ENCODE measurements around the gene COL7A1.

Gene COL7A1

DNA sequence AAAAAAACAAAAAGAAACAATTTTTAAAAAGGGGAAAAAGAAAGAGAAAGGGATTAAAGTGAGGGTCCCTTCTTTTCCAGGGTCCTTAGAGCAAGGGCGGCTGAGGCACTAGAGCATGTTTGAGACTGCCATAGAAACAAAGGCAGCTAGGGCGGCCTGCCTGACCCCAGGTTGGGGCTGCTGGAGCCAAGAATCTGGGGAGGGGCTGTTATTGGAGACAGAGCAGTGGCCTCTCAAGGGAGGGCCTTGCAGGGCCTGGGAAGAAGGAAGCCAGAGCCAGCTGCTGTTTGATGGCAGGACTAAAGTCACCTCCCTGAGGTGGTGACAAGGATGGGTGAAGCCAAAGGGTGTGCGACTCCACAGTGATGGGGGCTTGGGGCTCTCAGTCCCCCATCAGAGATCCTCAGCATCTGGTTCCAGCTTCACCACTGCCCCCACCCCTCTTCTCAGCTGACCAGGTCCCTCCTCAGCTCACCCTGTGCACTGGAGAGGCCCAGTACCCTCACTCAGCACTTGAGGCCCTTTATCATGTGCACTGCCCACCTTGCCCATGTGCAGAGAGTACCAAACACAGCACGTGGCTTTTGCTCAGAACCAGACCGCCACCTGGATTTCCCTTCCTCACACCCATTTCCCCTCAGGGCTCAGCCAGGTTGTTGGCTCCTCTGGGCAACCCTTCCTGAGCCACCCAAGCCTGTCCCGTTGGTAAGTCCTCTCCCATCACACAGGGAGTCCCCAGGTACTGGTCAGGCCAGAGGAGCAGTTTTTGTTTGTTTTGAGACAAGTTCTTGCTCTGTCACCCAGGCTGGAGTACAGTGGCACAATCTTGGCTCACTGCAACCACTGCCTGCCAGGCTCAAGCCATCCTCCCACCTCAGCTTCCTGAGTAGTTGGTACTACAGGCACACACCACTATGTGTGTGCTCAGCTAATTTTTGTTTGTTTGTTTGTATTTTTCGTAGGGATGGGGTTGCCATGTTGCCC lies 24.7 kb upstream of the COL7A1 start:
- ATAC-seq (no peak), DNase-seq (no peak)

DNA sequence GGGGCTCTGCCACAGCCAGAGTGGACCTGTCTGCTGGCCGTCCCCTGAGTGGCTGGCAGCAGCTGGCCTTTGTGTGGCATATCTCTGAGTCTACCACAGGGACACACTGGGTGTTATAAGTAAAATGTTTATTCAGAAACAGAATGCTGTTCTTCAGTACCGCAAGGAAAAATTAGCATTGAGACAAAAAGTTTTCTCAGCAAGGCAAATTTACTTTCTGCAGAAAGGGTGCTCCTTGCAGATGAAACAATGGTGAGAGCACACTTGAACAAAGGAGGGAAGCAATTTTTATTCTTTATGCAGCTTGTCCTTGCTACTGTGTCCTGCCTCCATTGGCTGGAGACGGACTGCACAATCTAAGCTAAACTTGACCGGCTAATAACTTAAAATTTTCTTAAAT lies 22.4 kb upstream of the COL7A1 start:
- ATAC-seq (no peak), DNase-seq (no peak)

DNA sequence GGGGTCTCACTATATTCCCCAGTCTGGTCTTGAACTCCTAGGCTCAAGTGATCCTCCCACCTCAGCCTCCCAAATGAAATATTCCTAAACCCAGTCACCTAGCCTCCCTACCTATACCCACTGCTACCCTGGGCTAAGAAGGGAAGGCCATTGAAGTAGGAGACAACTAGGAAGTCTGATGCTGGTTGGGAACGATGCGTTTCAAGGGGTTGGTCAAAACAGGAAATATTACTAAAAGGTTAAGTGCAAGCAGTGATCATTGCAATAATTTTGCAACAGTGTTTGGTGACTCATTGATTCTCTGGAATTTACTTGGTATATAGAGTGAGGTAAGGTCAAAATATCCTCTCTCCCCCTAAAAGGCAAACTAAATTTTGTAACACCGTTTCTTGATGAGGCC lies 18.9 kb upstream of the COL7A1 start:
- ATAC-seq = peak; percentile 63
- peak; percentile 28 for DNase-seq

DNA sequence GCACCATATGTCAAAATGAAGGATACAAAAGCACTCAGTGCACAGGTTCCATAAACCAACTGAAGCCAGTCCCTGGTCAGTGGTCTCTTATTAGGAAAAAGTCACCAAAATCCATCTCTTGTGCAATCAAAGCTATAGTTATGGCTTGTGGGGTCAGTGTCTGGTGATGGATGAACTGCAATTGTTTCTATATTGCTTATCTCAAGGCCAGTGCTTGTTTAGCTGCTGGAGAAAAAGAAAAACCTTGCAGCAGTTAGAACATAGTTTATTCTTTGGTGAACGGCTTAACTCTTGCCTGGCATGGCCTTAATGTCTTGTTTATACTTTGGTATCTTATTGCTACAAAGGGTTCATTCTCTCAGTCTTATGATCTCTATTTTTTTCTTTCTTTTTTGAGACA lies 17.2 kb upstream of the COL7A1 start:
- no peak for DNase-seq
- no peak for ATAC-seq

DNA sequence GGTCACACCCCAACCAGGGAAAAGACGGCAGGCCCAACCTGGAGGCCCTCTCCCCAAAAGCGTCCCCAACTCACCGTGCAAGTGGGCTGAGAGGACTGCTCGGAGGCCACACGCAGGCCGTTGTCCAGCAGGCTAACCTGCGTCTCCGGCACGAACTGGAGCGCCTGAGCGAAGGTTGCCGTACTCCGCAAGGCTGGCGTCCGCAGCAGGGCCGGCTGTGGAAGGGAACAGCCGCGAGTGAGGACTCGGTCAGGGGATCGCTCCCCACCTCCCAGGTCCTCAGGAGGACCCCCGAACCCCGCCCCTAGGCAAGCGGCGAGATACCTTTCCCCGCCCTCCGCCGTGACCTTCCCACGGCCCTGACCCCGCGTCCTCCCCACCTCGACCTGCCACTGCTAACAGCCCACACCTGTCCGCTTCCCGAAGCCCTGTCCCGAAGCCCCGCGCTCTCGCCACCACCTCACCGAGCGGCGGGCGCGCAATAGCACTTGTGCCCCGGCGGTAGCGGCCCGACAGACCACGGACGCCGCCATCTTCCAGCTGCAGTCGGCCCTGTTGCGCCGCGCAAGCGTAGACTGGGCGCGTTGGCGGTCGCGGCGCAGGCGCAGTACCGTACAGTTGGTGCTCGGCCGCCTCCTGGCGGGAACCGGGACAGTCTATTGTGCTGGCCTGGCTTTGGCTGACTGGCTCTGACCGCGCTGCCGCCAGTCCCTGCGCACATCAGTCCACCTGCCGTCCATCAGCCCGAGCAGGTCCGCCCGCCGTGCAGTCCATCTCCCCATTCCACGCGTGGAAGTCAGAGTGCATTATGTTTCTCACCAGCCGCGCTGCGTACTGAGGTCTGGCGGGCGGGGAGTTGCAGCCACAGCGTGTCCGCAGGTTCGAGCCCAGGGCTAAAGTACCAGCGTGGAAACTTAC lies 14.2 kb upstream of the COL7A1 start, which contains the start of gene UQCRC1:
Gene UQCRC1, minus strand, starts transcription at position 559 of the 918 bp plus-strand sequence. Its CDS starts 26 bp downstream, at position 533.
- ATAC-seq = peak; percentile 97
- DNase-seq = peak; percentile 93

DNA sequence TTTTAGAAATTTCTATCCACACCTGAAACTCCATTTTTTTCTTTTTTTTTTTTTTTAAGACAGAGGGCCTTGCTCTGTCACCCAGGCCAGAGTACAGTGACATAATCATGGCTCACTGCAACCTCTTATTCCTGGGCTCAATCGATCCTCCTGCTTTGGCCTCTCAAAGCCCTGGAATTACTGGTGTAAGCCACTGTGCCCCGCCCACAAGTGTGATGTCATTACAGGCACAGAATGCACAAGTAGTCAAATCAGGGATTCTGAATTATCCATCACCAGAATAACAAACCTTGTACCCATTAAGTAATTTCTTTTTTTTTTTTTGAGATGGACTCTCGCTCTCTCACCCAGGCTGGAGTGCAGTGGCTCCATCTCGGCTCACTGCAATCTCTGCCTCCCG lies 12.4 kb upstream of the COL7A1 start:
- ATAC-seq (no peak), DNase-seq (peak; percentile 42)

DNA sequence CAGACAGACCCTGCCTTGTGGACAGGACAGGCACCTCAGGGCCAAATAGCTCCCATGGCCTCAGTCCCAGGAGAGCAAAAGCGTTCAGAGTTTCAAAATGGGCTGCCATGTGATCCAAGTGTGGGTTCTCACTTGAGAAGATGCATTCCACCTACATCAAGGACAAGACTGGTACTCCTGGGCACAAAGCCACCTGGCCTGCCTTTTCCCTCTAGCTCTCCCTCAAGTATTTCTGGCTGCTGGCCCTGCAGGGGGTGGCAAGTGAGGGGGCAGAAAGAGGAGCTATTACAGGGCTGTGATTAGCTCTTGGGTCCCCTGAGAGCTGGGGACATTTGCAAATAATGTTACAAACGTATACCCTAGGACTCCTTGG lies 6.5 kb upstream of the COL7A1 start:
- ATAC-seq = no peak
- DNase-seq = no peak

DNA sequence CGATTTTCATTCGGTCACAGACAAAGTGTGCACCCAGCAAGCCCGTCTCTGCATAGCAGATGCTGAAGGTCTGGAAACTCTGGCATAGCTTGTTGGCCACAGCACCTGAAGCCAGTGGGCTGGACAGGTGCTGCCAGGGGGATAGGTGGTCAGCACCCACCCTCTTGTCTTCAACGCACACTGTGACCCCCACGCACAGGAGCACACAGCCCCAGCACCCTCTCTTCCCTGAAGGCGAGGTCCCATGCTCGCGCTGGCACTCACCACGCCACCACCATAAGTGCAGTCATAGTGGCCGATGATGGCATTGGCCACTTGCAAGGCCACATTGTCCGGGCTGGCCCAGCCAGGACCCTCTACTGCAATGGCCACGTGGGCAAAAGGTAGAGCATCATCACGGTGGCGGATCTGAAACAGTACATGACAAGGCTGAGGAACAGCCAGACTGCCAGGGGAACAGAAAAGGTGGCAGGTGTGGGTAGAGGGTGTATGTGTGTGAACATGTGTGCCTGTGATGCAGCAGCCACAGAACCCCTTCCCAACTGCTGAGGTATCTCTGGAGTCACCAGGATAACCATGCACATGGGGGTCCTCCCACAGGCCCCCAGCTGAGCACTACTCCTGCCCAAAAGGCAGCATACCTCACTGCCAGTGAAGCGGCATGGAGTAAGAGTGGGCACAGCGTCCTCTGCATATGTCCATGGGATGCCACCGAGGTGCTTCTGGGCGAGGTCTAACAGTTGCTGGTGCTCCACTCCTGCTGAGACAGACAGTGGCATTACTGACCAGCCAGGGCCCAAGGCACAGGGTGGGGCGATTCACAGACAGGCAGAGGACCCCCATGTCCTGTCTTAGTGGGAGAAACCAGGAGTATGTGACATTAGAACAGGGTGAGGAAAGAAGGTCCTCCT lies 5.8 kb upstream of the COL7A1 start:
- no peak for ATAC-seq
- no peak for DNase-seq

DNA sequence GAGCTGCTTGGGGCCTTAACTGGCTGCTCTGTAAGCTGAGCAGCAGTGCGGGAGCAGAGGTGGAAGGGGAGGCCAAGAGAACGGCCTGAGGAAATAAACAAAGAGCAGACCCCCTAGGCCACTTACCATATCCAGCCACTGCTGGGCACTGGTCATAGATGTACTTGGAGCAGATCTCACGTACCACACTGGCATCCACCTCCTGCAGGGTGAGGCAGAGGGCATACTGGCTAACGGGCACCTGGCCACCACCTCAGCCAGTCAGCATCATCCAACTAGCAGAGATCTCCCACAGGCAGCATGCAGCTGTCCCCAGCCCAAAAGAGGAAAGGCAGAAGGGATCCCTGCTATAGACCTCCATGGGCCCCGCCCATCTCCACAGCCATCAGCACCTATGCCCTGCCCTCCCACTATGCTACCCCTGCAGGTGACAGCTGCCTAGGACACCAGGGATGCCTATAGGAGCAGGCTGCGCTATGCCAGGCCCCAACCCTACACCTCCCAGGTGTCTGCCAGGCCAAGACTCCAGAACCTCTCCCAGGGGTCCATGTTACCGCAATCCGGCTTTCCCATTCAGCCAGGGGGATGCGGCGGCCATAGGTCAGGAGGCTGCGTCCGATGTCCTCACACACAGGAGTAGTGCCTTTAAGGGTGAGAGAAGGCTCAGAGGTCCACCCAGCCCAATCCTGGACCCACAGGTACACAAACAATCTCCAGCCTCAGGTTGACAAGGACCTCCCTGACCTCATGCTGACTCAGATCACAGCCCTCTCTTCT lies 4.6 kb upstream of the COL7A1 start:
- DNase-seq = no peak
- no peak for ATAC-seq

DNA sequence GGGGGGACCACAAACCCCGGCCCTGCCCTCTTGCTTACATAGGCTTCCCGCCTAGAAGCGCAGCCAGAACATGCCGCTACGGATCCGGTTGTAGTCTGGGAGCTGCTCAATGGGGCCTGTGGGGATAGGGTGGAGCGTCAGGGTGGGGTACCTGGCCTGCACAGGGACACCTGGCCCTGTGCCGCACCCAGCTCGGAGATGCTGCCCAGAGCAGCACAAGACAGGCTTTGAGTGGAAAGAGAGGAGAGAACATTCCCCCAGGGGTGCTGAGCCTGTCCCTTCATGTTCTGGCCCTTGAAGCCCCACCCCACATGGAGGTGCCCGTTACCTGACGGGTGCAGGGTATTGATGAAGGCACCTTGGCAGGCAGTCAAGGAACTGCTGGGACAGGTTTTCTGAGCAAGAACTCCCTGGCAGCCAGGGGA lies 4.0 kb upstream of the COL7A1 start:
- DNase-seq = no peak
- no peak for ATAC-seq

DNA sequence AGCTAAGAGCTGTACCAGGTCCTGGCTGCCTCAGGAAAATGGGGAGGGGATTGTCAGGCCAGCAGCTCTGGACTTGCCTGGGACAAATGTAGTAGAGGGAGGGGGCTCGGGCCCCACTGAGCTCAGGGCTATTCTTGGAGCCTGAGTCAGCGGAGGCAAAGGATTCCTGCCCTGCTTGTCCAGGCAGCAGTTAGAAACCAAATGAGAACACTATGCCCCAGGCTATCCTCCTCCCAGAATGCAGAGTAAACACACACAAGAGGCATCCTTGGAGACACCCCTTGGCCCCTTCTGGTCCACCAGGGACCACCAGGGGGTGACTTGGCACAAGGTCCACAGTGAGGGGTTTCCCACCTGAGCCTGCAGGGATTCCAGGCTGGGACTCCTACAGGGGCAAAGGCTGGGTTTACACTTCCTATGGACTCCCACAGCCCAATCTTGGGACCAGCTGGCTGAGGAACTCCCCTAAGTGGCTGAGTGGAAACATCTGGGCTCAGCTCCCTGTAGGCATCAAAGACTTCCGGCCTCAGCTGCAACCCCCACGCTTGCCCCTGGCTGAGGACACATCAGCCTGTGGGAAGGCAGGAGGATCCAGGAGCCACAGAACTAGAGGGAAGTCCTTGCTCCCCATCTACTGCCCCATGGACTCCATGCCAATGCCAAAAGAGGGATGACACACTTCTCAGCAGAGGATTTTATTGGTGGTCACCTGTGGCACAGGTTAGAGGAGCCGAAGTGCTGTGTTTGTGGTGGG lies 3.4 kb upstream of the COL7A1 start:
- ATAC-seq (no peak), DNase-seq (no peak)

DNA sequence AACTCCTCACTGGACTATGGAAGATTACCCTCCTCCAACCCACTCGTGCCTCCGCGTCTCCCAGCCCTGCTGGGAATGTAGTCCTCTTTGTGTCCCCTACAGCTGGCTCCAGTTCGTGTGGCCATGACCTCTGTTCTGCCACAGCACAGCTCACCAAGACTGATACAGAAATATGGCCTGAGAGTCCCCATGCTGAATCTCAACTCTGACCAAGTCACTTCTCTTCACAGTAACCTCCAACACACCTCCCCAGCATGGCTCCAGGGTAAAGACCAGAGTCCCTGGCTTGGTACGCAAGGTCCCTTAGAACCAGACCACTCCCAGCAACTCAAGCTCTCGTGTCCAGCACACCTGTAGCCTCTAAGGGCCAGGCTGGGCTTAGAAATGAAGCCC lies 2.3 kb upstream of the COL7A1 start:
- DNase-seq (no peak), ATAC-seq (no peak)

DNA sequence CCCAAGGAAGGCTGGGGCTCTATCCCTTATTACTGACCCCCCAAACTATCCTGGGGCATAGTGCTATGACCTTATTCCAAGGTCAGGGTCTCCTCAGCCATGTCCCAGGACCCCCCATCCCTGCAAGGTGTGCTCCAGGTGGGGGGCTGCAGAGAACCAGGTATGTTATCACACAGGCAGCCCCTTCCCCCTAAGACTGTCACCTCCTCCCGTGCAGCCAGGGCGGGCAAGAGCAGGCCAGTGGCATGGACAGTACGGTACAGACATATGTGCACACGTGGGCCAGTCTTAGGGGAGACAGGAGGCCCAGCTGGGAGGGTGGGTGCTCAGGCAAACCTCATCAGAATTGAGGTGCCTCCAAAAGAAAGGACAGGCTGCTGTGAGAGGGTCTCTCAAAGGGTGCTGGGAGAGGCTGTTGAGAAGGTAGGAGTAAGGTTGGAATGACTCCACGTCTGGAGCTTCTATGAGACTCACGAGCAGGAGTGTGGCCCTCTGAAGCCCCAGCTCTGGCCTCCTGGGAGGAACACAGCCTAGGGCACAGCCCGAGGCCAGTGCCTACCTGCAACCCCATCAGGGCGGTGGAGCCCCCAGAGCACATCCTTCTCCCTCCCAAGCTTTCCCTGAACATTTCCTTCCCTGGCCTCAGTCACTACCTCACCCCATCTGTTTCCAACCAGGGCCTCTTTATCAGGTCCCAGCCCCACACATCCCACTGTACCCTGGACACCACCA lies 1.7 kb upstream of the COL7A1 start:
- DNase-seq (no peak), ATAC-seq (no peak)

DNA sequence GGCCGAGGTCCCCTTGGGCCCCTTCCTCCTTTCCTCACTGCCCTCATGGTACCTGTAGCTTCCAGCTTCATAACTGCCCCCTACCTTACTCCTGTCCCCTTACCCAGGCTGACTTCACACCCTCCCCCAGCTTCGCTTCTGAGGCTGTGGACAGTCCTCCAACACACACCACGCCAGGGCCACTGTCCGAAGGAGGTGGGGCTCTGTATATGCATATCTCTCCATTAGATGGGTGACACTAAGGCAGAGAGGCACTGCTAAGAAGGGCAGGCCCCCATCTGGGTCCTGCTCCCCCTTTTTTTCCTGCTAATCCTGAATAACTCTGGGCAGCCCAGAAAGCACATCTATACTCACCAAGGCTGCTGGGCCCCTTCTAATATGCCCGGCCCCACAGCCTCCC lies 1.0 kb upstream of the COL7A1 start:
- ATAC-seq (no peak), DNase-seq (no peak)

DNA sequence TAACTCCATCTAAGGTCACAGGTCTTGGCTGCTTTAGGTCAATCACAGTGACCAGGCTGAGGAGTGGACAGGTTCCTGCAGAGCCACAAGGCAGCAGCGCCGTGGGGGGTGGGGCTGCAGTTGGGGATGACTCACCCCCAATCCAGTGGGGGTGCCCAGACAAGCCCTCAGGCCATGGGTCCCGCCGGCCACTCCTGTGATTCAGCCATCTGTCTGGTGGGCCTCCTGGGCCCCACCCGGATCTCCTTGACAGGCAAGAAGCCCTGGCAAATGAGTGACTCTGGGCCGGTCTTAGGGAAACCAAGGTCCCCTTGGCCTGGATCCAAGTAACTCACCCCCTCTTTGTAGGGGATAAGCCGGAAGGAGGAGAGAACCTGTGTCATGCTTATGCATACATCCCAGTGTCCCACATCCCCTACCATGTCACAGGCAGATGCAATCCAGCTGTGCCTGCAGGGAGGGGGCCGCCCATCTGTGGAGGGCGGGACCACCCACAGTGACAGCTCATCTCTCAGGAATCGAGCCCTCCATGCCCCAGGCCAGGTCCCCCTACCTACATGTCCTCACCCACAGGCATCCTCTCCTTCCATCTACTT lies 495 bp upstream of the COL7A1 start:
- no peak for ATAC-seq
- no peak for DNase-seq

DNA sequence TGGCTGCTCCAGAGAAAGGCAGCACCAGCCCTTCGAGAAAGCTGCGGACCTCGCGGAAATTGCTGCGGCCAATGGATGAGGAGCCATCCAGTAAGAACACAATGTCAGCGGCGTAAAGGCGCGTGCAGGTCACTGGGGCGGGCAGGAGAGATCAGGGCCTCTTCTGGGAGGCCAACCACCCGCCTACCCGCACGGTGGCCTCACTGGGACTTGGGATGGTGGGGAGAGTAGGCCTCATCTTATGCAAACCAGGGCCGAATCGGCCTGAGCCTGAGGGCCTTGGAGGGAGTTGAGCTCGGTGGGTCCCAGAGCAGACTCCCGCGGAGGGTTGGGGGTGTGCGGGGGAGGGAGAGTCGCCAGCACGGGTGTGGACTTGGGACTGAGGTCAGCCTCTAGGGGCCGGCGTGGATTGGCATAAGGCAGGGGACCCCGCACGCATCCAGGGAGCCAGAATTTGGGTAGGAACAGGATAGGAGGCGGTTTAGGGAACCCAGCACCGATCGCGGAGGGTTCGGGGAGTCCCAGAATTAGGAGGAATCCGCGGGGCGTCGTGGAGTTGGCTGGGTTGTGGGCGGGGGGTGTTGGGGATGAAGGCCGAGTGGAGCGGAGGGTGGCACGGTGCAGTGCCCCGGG lies 596 bp downstream of the COL7A1 start:
- ATAC-seq = no peak

DNA sequence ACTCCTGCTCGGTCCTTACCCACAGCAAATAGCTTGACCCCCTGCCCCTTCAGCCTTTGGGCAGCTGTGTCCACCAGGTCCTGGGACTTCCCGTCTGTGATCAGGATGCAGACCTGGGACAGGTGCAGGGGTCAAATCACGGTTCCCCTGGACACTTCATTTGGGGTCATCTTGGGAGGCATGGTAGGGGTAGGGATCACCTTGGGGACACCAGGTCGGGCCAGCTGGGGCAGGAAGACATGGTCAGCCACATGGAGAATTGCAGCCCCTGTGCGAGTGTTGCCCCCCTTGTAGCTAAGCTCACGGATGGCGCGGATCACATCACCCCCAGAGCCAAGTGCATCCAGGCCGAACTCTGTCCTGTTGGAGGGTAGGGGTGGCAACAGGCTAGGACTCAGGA lies 1.8 kb downstream of the COL7A1 start:
- DNase-seq = no peak
- ATAC-seq = no peak

More for the DNA sequence above, 596 bp downstream of the COL7A1 start:
- DNase-seq = no peak

DNA sequence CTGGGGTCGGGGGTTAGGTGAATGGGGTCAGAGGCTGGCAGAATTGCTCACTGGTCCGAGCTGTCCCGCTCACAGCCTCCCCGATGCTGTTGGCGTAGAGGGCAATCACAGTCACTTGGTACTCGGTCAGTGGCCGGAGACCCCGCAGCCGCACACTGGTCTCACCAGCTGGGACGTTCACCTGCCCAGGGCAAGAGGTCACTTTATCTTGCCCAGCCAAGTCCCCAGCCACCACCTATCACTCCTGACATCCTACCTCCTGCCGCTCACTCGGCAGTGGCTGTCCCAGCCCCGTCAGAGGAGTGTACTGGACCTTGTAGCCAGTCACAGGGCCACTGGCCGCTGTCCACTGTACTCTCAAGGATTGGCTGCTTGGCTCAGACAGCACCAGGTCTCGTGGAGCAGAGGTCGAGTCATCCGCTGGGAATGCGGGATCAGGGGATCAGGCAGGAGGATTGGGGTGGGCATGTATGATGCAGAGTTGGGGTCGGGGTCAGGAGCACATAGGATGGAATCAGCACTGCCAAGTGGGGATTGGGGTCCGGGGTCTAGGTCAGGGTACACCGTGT lies 2.5 kb downstream of the COL7A1 start:
- ATAC-seq (no peak), DNase-seq (no peak)
